OCI-LY3 (cell line): ENCODE data around the gene BROX.
"Not testable (repeated sequence)": the region's sequence is repeated elsewhere in the genome, so short reads cannot be mapped to it uniquely, and the experiment has no call there.

Experiments used
- H2AFZ ChIP-seq: fragments of 200-600, 300-600 bp; shearing (Covaris generic); 2 replicates; pipeline ENCODE4 v1.6.0; 2014; ENCODE audit warnings: antibody characterized with exemption, low read depth, low read length
- H3K27ac ChIP-seq: fragments of 200-600, 300-600 bp; sonication (generic); 2 replicates; pipeline ENCODE4 v1.5.1; 2014; ENCODE audit warnings: mild to moderate bottlenecking, low read length, moderate library complexity, mixed read lengths
- H3K27me3 ChIP-seq: fragments of 200-600, 300-600 bp; sonication (generic); 2 replicates; pipeline ENCODE4 v1.6.1; 2014; ENCODE audit warnings: low read depth, low read length, mixed read lengths
- H3K36me3 ChIP-seq: fragments of 200-600, 300-600 bp; sonication (generic); replicated peaks from 2 replicates; pipeline ENCODE3; 2014; ENCODE audit warnings: low read depth, low read length, mixed read lengths
- H3K4me1 ChIP-seq: fragments of 300-600, 200-600 bp; sonication (generic); 2 replicates; pipeline ENCODE4 v1.6.1; 2014; ENCODE audit warnings: low read length, mixed read lengths
- H3K4me2 ChIP-seq: fragments of 200-600, 300-600 bp; sonication (generic); 2 replicates; pipeline ENCODE4 v1.6.1; 2014; ENCODE audit warnings: low read length, mixed read lengths
- H3K4me3 ChIP-seq: fragments of 300-600, 200-600 bp; sonication (generic); 2 replicates; pipeline ENCODE4 v1.5.1; 2014; ENCODE audit warnings: antibody characterized with exemption, mild to moderate bottlenecking, low read length, moderate library complexity
- H3K79me2 ChIP-seq: fragments of 300-600, 200-600 bp; shearing (Covaris generic); 2 replicates; pipeline ENCODE4 v1.6.1; 2014; ENCODE audit warnings: mild to moderate bottlenecking, low read length, mixed read lengths
- H3K9ac ChIP-seq: fragments of 300-600, 200-600 bp; shearing (Covaris generic); 2 replicates; pipeline ENCODE4 v1.6.0; 2014; ENCODE audit warnings: mild to moderate bottlenecking, low read length, moderate library complexity
- H3K9me3 ChIP-seq: fragments of 200-600, 300-600 bp; shearing (Covaris generic); 2 replicates; pipeline ENCODE4 v1.6.1; 2014; ENCODE audit warnings: low read length, mixed read lengths; ENCODE audit not compliant: insufficient read depth
- H4K20me1 ChIP-seq: fragments of 200-600, 300-600 bp; sonication (generic); 2 replicates; pipeline ENCODE4 v1.6.1; 2016; ENCODE audit warnings: low read length, mixed read lengths; ENCODE audit not compliant: insufficient read depth
- CTCF ChIP-seq: fragments of 200-600, 300-600 bp; sonication (generic); IDR thresholded peaks from 2 replicates; pipeline ENCODE4 v1.5.1; 2014; ENCODE audit warnings: antibody characterized with exemption, low read length, low read depth
- EZH2phosphoT487 ChIP-seq: fragments of 200-600 bp; shearing (Covaris generic); IDR thresholded peaks from 2 replicates; pipeline ENCODE4 v1.6.1; 2018; ENCODE audit warnings: antibody characterized with exemption, mixed run types, low read depth

The BROX gene

GRCh38 chr1:222712253-222713090 is at the start of gene BROX, which contains the start of gene AIDA:
Gene BROX (plus strand): TSS chr1:222712564. CDS start chr1:222715700, 3,136 bp downstream.
Gene AIDA (minus strand): TSS chr1:222712491. CDS start chr1:222712317, 174 bp downstream.
- Histone ChIP-seq H3K27me3 (no peaks in the 10 kb centered on the region), H3K4me2 (peak within 1 kb of the TSS; percentile 94), H3K4me1 (peaks cover 11% of the 10 kb centered on the region), H3K4me3 (peak within 1 kb of the TSS; percentile 92), H3K79me2 (peaks cover 37% of the 10 kb centered on the region), H3K9ac (peak within 1 kb of the TSS; percentile 99), H3K27ac (peak within 1 kb of the TSS; percentile 91), H4K20me1 (0 out of 2 replicates have a peak, but pooled peaks cover 4% of the 10 kb centered on the region), H3K9me3 (no peaks in the 10 kb centered on the region), H2AFZ (peak within 1 kb of the TSS; percentile 92), H3K36me3 (peaks cover 11% of the 10 kb centered on the region)
- TF ChIP-seq EZH2phosphoT487 (no peak), CTCF (no peak)

DNA sequence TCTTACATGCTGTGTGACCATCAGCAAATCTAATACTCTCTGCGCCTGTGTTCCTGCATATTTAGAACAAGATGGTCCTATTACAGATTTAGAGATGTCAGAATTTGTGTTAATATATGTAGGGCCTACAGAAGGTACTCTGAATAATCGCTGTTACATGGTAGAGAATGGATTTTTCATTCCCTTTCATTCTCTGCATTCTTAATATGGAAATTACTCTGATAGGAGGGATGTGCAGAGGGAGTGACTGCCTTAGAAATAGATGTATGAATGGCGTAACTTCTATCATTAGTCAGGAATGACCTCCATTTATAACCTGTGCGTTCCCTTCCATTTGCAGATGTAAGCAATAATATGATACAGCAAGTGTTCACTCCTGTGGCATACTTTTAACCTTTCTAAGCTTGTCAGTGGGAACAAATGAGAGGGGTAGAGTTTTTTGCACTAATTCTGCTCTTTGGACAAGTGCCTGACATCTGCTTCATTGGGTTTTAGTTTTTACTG is 48.9 kb upstream of the BROX start:
- TF ChIP-seq EZH2phosphoT487 (no peak), CTCF (no peak)
- no peaks in the 10 kb centered on the region for H3K79me2 ChIP-seq
- H3K4me3 ChIP-seq = no peak overlapping the region
- 0 out of 2 replicates have a peak, but pooled peaks cover 2% of the 10 kb centered on the region for H4K20me1 ChIP-seq
- no peaks in the 10 kb centered on the region for H3K9me3 ChIP-seq
- peaks cover 6% of the 10 kb centered on the region for H3K4me1 ChIP-seq
- H3K27me3 ChIP-seq = no peaks in the 10 kb centered on the region
- no peak overlapping the region for H2AFZ ChIP-seq
- H3K9ac ChIP-seq = no peak overlapping the region
- no peak overlapping the region for H3K27ac ChIP-seq
- peaks cover 80% of the 10 kb centered on the region for H3K36me3 ChIP-seq
- H3K4me2 ChIP-seq = no peak overlapping the region

DNA sequence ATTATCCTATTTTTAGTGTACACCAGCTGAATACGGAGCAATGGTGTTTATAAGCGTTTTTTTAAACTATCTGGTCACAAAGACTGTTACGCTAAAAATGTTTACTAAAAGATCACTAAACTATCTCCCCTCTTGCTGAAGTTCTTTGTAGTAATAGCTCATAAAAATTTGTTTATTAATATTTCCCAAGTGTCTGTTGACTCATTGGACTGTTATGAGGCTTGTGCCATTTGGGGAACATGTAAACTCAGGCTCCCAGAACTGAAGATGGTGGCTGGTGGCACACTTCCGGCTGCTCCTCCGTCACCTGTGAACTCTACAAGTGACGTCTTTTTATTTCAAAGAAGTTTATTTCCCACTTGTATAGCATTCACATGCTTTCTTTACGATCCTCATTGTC is 46.4 kb upstream of the BROX start:
- Histone ChIP-seq H3K27ac (no peak overlapping the region), H3K79me2 (no peaks in the 10 kb centered on the region), H3K4me3 (no peak overlapping the region), H3K9me3 (no peaks in the 10 kb centered on the region), H3K9ac (no peak overlapping the region), H3K4me2 (no peak overlapping the region), H3K4me1 (no peaks in the 10 kb centered on the region), H2AFZ (no peak overlapping the region), H4K20me1 (no peaks in the 10 kb centered on the region), H3K27me3 (no peaks in the 10 kb centered on the region), H3K36me3 (peaks cover 61% of the 10 kb centered on the region)
- TF ChIP-seq CTCF (no peak), EZH2phosphoT487 (no peak)

GRCh38 chr1:222668184-222668583 is 44.2 kb upstream of the BROX start:
- peaks cover 45% of the 10 kb centered on the region for H3K36me3 ChIP-seq
- not testable (repeated sequence) for H3K27me3 ChIP-seq, H3K4me2 ChIP-seq, H4K20me1 ChIP-seq, H3K9ac ChIP-seq, H3K27ac ChIP-seq, H3K4me3 ChIP-seq, H2AFZ ChIP-seq, H3K9me3 ChIP-seq, H3K4me1 ChIP-seq, H3K79me2 ChIP-seq

GRCh38 chr1:222669107-222669506 is 43.3 kb upstream of the BROX start:
- H3K4me1 ChIP-seq, H3K9ac ChIP-seq, H3K27ac ChIP-seq, H3K27me3 ChIP-seq, H3K9me3 ChIP-seq, H3K4me3 ChIP-seq, H3K79me2 ChIP-seq, H3K4me2 ChIP-seq, H4K20me1 ChIP-seq, H2AFZ ChIP-seq: not testable (repeated sequence)
- H3K36me3 ChIP-seq = peaks cover 38% of the 10 kb centered on the region
